Activated CD4-positive, alpha-beta memory T cell treated with anti-CD3 and anti-CD28 coated beads for 36 hours (primary cell): ENCODE measurements around the gene PIM3. TPM values are rescaled to one million over a fixed set of nuclear protein-coding genes. Genes with fewer than 3 reads are reported as not detected.
A peak's percentile ranks its signal among the peaks of the same experiment; 100 is the strongest.

Experiments used
- CTCF ChIA-PET: fragments of 350-600 bp; sonication (Branson Sonifier 250); formaldehyde crosslinking; loops from one replicate; lab custom pipeline; 2021; ENCODE audit warnings: antibody characterized with exemption, inconsistent platforms; lab: Charles Lee
- POLR2A ChIA-PET: fragments of 350-600 bp; sonication (Branson Sonifier 250); formaldehyde crosslinking; loops from one replicate; lab custom pipeline; 2021; ENCODE audit warnings: antibody characterized with exemption; lab: Charles Lee
- DNase-seq: peaks from one replicate; pipeline ENCODE4 v3.0.0-alpha.2; 2020
- H3K27ac Mint-ChIP-seq: one replicate; pipeline ENCODE4 v1.8.0; 2021; ENCODE audit warnings: mixed read lengths
- H3K27me3 Mint-ChIP-seq: one replicate; pipeline ENCODE4 v1.8.0; 2021; ENCODE audit warnings: mixed read lengths
- H3K36me3 Mint-ChIP-seq: one replicate; pipeline ENCODE4 v1.8.0; 2021; ENCODE audit warnings: mixed read lengths
- H3K4me1 Mint-ChIP-seq: one replicate; pipeline ENCODE4 v1.8.0; 2021; ENCODE audit warnings: low read depth, mixed read lengths
- H3K4me3 Mint-ChIP-seq: one replicate; pipeline ENCODE4 v1.8.0; 2021; ENCODE audit warnings: mild to moderate bottlenecking, mixed read lengths
- H3K9me3 Mint-ChIP-seq: one replicate; pipeline ENCODE4 v1.8.0; 2021; ENCODE audit warnings: mixed read lengths
- intact Hi-C: fragments of 100-400 bp; cut with micrococcal nuclease; formaldehyde crosslinking; loops from one replicate; pipeline ENCODE4 v1.15.1; 2023
- total RNA-seq, 2 experiments: library from RNA; stranded (reverse); gene quantifications; one replicate each; pipeline ENCODE4 v1.2.3, GENCODE V29; 2021

Gene PIM3
- total RNA-seq, 2 experiments from 2014 or later = 222 to 231 TPM

DNA sequence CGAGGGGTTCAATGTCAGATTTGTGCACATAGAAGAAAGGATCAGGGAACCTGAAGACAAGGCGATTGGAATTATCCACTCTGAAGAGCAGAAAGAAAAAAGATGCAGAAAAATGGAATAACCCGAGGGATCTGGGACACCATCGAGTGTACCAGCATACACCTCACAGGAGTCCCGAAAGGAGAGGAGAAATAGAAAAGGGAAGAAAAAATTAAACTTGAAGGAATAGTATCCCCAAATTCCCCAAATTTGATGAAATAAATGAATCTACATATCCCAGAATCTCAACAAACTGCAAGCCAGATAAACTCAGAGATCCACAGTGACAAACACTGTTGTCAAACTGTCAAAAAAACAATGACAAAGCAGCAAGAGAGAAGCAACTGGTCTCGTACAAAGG is 30.6 kb downstream of the PIM3 start:
- Mint-ChIP-seq H3K27ac (no peak overlapping the region), H3K9me3 (peaks cover 28% of the 10 kb centered on the region), H3K36me3 (peaks cover 6% of the 10 kb centered on the region), H3K4me1 (peaks cover 4% of the 10 kb centered on the region), H3K27me3 (no peaks in the 10 kb centered on the region), H3K4me3 (no peak overlapping the region)
- intact Hi-C loops = no loop called here
- DNase-seq = no peak
- CTCF ChIA-PET = interaction anchor here (0.6 to 8.7 kb wide), 5 partner anchors 11 to 164 kb away, joined by 3 to 119 read pairs (median 12); no protein-coding TSS in a partner anchor
- POLR2A ChIA-PET = no interaction called here

DNA sequence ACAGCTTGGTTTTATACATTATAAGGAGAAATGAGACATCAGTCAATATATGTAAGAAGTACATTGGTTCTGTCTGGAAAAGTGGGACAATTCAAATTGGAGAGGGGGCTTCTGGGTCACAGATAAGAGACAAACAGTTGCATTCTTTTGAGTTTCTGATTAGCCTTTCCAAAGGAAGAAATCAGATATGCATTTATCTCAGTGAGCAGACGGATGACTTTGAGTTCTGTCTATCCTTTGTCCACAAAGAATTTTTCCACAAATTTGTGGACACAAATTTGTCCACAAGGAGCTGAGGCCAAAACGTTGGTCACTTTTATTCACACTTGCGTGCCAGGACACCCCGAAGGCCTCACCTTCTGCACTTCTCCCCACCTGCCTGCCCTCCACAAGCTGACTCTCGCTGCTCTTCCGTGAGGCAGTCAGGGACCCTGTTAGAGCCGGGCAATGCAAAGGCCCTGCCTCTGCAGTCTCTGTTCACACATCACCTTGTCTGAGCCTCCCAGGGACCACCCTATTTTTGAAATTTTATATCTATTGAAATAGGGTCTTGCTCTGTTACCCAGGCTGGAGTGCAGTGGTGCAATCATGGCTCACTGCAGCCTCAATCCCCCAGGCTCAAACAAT is 31.4 kb downstream of the PIM3 start:
- ChIA-PET POLR2A (no interaction called here), CTCF (interaction anchor here (0.7 to 8.7 kb wide), 9 partner anchors 10 to 61 kb away, joined by 3 to 119 read pairs (median 12); no protein-coding TSS in a partner anchor)
- Mint-ChIP-seq H3K27me3 (no peaks in the 10 kb centered on the region), H3K36me3 (peaks cover 6% of the 10 kb centered on the region), H3K4me3 (no peak overlapping the region), H3K9me3 (peaks cover 19% of the 10 kb centered on the region), H3K27ac (no peak overlapping the region), H3K4me1 (peaks cover 4% of the 10 kb centered on the region)
- intact Hi-C loops = no loop called here
- no peak for DNase-seq

GRCh38 chr22:49992921-49993648 is 32.5 kb downstream of the PIM3 start:
- H3K4me3 Mint-ChIP-seq = no peak overlapping the region
- H3K9me3 Mint-ChIP-seq = peaks cover 19% of the 10 kb centered on the region
- peaks cover 6% of the 10 kb centered on the region for H3K36me3 Mint-ChIP-seq
- H3K27ac Mint-ChIP-seq = peak overlapping the region; percentile 6
- POLR2A ChIA-PET = interaction anchor here (0.7 to 0.8 kb wide), 2 partner anchors 11 to 62 kb away, joined by 3 read pairs; no protein-coding TSS in a partner anchor
- CTCF ChIA-PET = interaction anchor here (0.6 to 8.7 kb wide), 21 partner anchors 9 to 226 kb away, joined by 3 to 119 read pairs (median 5); partner anchors contain the start of gene IL17REL
- peak; percentile 83 for DNase-seq
- peaks cover 4% of the 10 kb centered on the region for H3K4me1 Mint-ChIP-seq
- no peaks in the 10 kb centered on the region for H3K27me3 Mint-ChIP-seq
- intact Hi-C loops = loop anchor here (1.0 kb wide), 2 partner anchors 37 to 62 kb away; no protein-coding TSS in a partner anchor

- no peak for DNase-seq
- POLR2A ChIA-PET = interaction anchor here (0.7 to 1.2 kb wide), 3 partner anchors 11 to 63 kb away, joined by 3 read pairs; no protein-coding TSS in a partner anchor
- Mint-ChIP-seq H3K9me3 (peaks cover 19% of the 10 kb centered on the region), H3K27ac (no peak overlapping the region), H3K36me3 (peaks cover 6% of the 10 kb centered on the region), H3K27me3 (peaks cover 6% of the 10 kb centered on the region), H3K4me3 (no peak overlapping the region), H3K4me1 (peaks cover 6% of the 10 kb centered on the region)
- intact Hi-C loops = loop anchor here (1.0 kb wide), 2 partner anchors 36 to 63 kb away; no protein-coding TSS in a partner anchor
- CTCF ChIA-PET = interaction anchor here (0.6 to 8.7 kb wide), 18 partner anchors 9 to 226 kb away, joined by 3 to 119 read pairs (median 6); partner anchors contain the start of gene IL17REL
These were observed 33.2 kb downstream of the PIM3 start for GRCh38 chr22:49993649-49994360.

DNA sequence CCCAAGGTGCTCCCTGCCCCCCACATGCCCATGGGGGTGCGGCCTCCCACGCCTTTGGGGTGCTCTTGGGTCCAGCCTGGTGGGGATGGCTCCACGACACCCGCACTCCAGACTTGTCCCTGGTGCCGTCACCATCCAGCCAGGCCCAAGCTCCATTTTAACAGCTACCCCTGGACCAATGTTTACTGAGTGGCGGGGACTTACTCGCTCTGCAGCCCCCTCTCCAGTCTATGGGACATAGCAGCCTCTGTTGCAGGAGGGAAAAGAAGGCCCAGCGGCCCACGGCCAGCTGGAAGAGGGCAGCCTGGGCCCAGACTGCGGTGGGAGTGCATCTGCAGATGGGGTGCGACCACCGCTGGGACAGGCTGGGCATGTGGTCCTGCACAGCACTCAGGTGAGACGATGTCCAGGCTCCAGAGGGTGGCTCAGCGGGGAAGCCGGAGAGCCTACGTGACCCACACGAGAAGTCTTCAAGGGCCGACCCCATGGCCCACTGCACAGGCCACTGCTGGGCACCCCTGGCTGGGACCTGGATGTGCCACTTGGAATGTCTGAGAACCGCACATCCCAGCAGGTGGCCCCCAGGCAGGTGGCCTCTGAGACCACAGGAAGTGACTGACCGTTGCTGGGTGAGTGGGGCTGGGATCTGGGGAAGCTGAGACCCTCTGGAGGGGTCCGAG is 33.9 kb downstream of the PIM3 start:
- Mint-ChIP-seq H3K36me3 (peaks cover 6% of the 10 kb centered on the region), H3K4me3 (no peak overlapping the region), H3K27ac (no peak overlapping the region), H3K4me1 (peaks cover 10% of the 10 kb centered on the region), H3K9me3 (peaks cover 18% of the 10 kb centered on the region), H3K27me3 (peaks cover 6% of the 10 kb centered on the region)
- ChIA-PET POLR2A (interaction anchor here (1.2 kb wide), 1 partner anchor 33 kb away, joined by 3 read pairs; no protein-coding TSS in a partner anchor), CTCF (interaction anchor here (0.6 to 8.7 kb wide), 11 partner anchors 8 to 227 kb away, joined by 3 to 119 read pairs (median 12); partner anchors contain the start of gene IL17REL)
- intact Hi-C loops = no loop called here
- no peak for DNase-seq

- Mint-ChIP-seq H3K27ac (no peak overlapping the region), H3K4me3 (no peak overlapping the region), H3K4me1 (peaks cover 10% of the 10 kb centered on the region), H3K36me3 (peaks cover 6% of the 10 kb centered on the region), H3K27me3 (peaks cover 6% of the 10 kb centered on the region), H3K9me3 (peaks cover 16% of the 10 kb centered on the region)
- intact Hi-C loops = no loop called here
- CTCF ChIA-PET = interaction anchor here (0.6 to 8.7 kb wide), 6 partner anchors 11 to 227 kb away, joined by 3 to 119 read pairs (median 6); no protein-coding TSS in a partner anchor
- POLR2A ChIA-PET = no interaction called here
- DNase-seq = no peak
These were observed 34.4 kb downstream of the PIM3 start for GRCh38 chr22:49995041-49995360.

DNA sequence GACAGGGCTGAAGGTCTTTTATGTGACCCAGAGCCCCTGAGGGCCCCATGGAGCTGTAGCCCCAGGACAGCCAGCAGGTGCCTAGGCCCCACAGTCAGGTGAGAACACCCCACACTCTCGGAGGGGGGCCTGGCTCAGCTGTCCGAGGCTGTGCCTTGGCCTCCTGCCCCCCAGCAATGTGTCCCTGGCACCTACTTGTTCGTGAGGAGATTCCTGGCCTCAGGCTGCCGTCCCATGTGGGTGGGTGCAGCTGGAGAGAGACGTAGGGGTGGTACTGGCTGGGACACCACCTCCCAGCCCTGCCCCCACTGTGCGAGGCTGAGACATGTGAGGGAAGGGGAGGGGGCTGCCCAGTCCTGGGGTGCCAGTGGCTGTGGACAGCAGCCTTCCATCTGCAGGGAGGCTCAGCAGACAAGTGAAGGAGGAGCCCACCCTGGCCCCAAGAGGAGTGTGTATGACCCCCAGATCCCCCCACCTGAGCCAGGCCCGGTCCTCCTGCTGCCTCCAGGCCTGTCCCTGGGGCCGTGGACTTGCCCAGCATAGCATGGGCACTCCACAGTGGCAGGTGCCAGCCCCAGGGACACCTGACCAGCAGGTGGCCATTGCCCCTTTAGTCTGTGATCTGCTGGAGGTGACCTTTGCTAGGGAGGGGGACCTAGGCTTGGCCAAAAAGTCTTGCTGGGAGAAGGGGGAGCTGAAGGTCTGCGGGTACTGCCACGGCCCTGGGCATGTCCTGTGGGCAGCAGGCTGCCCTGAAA is 35.0 kb downstream of the PIM3 start:
- ChIA-PET CTCF (interaction anchor here (0.8 to 8.7 kb wide), 5 partner anchors 9 to 228 kb away, joined by 3 to 119 read pairs (median 5); no protein-coding TSS in a partner anchor), POLR2A (no interaction called here)
- no peak for DNase-seq
- Mint-ChIP-seq H3K36me3 (peaks cover 3% of the 10 kb centered on the region), H3K4me1 (peaks cover 10% of the 10 kb centered on the region), H3K9me3 (peaks cover 12% of the 10 kb centered on the region), H3K4me3 (no peak overlapping the region), H3K27ac (no peak overlapping the region), H3K27me3 (peaks cover 6% of the 10 kb centered on the region)
- intact Hi-C loops = no loop called here

DNA sequence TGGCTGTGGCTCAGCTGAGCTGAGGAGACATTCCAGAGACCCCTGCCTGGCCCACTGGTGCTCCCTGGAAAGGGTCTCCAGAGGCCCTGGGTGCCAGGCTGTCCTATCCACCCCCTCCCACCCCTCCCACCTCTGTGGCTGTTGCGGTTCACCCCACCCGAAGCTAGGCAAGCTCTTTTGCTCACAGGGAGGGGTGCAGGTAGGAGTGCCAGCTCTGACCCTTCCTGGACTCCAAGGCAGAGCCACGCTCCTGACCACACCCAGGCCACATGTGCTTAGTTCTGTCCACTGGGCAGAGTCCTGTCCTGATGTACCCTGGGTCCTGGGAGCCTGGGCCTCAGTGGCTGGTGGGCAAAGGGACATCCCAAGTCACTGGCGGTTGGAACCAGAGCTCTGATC is 35.5 kb downstream of the PIM3 start:
- no peak for DNase-seq
- peaks cover under 1% of the 10 kb centered on the region for H3K36me3 Mint-ChIP-seq
- H3K27me3 Mint-ChIP-seq = peaks cover 8% of the 10 kb centered on the region
- intact Hi-C loops = no loop called here
- H3K27ac Mint-ChIP-seq = no peak overlapping the region
- ChIA-PET CTCF (interaction anchor here (0.8 to 8.7 kb wide), 3 partner anchors 8 to 35 kb away, joined by 3 to 119 read pairs (median 6); no protein-coding TSS in a partner anchor), POLR2A (no interaction called here)
- H3K9me3 Mint-ChIP-seq = peaks cover 6% of the 10 kb centered on the region
- H3K4me3 Mint-ChIP-seq = no peak overlapping the region
- H3K4me1 Mint-ChIP-seq = peaks cover 10% of the 10 kb centered on the region

GRCh38 chr22:49996518-49997250 is 36.1 kb downstream of the PIM3 start:
- Mint-ChIP-seq H3K4me3 (no peak overlapping the region), H3K9me3 (peaks cover 2% of the 10 kb centered on the region), H3K27me3 (peaks cover 8% of the 10 kb centered on the region), H3K4me1 (peaks cover 10% of the 10 kb centered on the region), H3K36me3 (no peaks in the 10 kb centered on the region), H3K27ac (no peak overlapping the region)
- no peak for DNase-seq
- POLR2A ChIA-PET = no interaction called here
- intact Hi-C loops = no loop called here
- CTCF ChIA-PET = interaction anchor here (0.8 to 8.7 kb wide), 3 partner anchors 8 to 34 kb away, joined by 3 to 119 read pairs (median 6); no protein-coding TSS in a partner anchor

- no peaks in the 10 kb centered on the region for H3K9me3 Mint-ChIP-seq
- H3K36me3 Mint-ChIP-seq = no peaks in the 10 kb centered on the region
- peaks cover 10% of the 10 kb centered on the region for H3K4me1 Mint-ChIP-seq
- ChIA-PET POLR2A (no interaction called here), CTCF (interaction anchor here (1.2 to 8.7 kb wide), 2 partner anchors 17 to 34 kb away, joined by 4 to 119 read pairs; no protein-coding TSS in a partner anchor)
- H3K27me3 Mint-ChIP-seq = peaks cover 8% of the 10 kb centered on the region
- H3K27ac Mint-ChIP-seq = no peak overlapping the region
- intact Hi-C loops = no loop called here
- peak; percentile 8 for DNase-seq
- no peak overlapping the region for H3K4me3 Mint-ChIP-seq
These were observed 36.7 kb downstream of the PIM3 start for GRCh38 chr22:49997251-49997599.
